HG03575 (cell line): ENCODE results near the gene TPK1.
"Not testable (repeated sequence)": the region's sequence is repeated elsewhere in the genome, so short reads cannot be mapped to it uniquely, and the experiment has no call there.

Experiments used
- ATAC-seq: cut with Tn5 transposase; IDR thresholded peaks from one replicate; pipeline ENCODE4 v1.9.1; 2021; ENCODE audit not compliant: unreplicated experiment, insufficient number of reproducible peaks, low FRiP score; ENCODE audit errors: extremely low read depth

TPK1 gene

DNA sequence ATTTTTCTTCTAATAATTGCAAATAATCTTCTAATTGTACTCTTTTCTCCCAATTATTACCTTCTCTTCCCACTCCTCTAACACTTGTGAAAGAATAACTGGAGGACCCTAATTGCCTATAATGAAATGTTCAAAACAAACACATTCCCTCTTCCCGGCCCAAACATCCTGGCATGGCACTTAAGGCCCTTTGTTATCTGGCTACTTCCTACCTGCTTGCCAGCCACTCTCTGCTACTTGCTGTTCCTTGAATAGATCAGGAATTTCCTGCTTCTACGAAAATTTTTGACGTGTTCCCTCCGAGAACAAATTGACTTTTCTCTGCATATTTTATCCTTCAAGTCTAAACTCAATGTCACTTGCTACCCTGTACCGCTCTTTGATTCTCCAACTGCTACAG is 376.2 kb downstream of the TPK1 start:
- ATAC-seq, result no peak

DNA sequence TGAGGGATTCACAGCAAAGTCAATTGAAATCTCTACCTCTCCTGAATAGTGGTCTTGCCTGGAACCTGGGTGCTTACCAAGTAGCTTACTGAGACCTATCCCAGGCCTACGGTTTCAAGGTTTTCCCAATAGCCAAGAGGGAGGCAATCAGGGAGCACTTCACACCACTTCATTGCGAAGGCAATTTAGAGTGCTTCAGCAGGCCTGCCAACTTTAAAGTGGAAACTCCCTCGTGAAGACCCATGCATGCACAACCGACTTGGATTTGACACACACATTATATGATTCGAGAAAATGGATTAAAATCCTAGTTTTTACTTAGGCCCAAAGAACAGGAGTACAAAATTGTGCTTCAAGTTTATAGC is 380.8 kb downstream of the TPK1 start:
- ATAC-seq, result no peak

DNA sequence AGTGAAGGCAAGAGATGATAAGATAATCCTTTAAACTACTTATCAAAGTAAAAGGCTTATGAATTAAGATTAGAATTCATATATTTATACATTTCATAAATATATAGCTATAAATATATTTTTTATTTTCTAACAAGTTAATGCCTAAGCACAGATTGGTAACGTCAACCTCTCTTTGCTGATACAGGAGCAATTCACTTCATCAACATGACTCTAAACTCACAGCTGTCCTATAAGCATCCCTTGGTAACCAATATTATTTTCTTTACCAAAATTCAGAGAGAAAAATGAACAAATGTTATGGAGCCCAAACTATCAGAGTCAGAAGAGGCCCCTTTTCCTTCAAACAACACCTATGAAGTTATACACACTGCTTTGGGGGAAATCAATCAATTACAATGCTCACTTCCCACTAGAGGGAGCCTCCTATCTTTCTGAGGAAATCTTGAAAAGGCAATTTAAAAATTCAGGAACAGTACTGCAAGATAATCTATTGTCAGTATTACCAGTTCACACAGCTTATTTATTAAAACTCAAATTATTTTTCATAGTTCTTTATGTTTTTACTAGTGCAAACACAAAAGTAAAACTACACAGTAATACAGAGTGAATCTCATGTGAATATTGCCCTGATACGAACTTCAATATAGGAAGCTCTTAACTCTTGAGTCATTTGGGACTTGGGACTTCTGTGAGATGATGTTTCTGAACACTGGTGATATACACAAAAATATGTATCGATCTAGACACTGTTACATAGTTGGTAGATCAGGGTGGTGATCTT is 381.4 kb downstream of the TPK1 start:
- ATAC-seq, result no peak

DNA sequence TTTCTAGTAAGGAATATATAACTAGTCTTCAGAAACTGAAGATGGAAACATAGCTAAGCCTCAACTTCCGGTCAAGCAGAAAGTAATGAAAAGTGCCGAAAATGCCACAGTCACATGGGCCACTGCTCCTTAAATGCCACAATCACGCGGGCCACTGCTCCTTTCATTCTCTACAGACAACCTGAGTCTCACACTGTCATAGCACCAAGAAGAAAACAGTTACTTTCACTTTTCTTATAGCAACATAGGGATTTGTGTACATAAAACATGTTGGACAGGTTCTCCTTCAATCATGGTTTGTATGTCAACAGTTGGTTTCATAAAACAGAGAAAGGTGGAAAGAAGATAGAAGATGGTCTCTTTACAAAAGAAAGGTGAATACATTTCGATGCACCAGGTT is 383.8 kb downstream of the TPK1 start:
- no peak for ATAC-seq

DNA sequence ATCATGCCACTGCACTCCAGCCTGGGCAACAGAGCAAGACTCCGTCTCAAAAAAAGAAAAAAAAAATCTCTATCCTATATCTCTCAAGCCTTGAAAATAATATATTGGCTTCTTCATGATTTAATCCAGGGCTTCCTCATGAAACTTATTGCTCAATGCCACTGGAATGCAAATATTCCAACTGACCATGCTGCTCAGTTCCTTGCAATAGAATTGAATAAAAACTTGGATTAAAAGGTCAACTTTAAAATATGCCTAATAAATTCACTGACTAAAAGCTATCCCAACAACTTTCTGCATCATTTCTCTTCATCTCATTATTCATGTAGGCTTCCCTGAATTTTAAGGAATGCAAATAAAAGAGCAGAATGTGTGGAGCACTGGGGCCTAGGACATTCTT is 390.3 kb downstream of the TPK1 start:
- ATAC-seq, result no peak

DNA sequence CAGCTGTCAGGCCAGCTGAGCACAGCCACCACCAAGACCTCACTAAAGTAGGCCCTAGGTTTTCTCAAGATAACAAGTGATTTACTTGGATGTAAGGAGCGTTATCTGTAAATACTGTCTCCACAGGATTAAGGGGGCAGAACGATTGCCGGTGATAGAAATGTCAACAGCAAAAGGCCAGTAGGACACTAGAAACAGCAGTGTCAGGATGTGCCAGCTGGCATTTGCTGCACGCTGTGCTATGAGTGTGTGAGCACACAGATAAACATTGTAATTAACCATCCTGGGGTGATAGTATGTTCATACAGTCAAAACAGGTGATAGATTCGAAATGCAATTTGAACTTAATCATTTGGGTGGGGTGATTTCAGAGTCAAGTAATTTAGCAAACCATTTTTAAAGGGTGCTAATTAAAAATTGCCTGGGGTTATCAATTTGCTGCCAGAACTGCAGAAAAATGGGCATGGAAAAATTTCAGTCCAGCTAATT is 396.1 kb downstream of the TPK1 start:
- ATAC-seq, result no peak

DNA sequence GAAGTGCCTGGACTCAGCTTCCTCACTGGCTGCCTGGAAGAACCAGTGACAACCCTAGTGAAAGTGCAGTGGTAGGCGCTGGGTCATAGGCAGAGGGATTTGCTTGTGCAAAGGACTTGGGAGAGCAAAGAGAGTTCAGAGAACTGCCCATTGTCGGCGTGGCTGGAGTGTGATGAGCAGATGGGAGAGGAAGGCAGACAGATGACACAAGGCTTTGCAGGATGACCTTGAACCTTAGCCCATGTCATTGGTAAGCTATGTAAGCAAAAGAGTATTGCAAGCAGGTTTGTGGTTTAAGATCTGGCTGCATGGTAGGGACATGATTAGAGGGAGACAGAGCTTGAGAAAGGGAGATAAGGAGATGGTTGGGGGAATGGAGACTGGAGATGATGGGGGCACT is 397.1 kb downstream of the TPK1 start:
- ATAC-seq, result no peak

DNA sequence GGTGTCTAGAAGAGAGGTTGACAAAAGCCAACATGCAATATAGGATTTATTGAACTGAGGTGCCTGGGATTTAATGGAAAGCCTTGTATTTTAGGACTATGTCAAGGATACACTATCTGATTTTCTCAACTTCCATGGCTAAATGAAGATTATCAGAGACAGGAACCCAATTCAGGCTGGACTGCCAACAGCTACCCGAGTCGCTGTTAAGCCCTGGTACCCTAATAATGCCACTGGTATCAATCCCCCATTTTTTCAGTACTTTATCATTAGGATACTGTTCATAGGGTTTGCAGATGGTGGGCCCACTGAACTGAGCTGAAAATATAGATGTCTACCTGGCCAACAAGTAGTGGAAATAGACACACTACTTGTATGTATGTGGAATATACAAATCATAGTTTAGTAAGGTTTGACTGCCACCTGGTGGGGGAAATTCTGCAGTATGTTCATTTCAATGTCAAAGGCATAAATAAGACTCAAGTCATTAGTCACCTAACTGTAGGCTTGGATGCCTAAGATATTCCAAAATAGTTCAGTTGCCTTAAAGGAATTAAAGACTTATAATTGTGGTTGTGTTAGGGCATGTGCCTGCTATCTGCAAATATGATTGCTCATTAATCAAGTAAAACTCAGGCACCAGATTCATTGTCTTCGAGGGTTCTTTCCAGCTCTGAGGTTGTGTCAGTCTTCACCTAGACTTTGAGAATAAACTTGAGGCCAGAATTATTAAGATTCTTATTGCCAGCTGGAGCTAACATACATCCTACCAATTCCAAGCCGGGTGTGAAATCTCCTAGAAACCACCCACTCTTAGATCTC is 398.3 kb downstream of the TPK1 start:
- no peak for ATAC-seq

DNA sequence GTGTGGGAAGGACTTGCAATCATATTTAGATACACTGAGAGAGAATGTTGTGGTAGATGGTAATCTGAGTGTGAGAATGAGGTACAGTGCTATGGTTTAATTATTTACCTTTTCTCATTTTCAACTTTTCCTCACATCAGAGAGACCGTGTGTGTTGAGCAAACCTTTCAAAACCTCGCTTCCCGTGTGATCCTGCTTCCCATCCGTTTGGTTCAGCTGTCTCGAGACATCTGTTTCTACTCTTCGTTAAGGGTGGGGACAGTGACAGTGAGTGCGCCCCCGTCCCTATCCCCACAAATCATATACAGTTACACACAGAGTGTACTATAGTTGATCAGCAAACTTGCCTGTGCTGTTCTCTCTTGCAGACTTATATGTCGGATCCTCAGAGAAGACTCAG is 399.4 kb downstream of the TPK1 start:
- ATAC-seq, result no peak

DNA sequence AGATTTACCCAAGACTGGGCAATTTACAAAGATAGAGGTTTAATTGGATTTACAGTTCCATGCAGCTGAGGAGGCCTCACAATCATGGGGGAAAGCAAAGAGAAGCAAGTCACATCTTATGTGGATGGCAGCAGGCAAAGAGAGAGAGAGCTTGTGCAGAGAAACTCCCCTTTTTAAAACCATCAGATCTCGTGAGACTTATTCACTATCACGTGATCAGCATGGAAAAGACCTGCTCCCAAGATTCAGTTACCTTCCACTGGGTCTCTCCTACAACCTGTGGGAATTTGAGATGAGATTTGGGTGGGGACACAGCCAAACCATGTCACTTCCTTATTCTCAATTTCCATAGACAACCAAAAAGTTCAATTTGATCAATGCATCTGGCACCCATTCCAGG is 407.4 kb downstream of the TPK1 start:
- ATAC-seq, result no peak

DNA sequence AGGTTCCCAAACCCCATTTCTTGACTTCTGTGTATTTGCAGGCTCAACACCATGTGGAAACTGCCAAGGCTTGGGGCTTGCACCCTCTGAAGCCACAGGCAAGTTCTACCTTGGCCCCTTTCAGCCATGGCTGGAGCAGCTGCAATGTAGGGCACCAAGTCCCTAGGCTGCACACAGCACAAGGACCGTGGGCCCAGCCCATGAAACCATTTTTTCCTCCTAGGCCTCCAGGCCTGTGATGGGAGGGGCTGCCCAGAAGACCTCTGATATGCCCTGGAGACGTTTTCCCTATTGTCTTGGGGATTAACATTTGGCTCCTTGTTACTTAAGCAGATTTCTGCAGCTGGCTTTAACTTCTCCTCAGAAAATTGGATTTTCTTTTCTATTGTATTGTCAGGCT is 408.3 kb downstream of the TPK1 start:
- not testable (repeated sequence) for ATAC-seq

DNA sequence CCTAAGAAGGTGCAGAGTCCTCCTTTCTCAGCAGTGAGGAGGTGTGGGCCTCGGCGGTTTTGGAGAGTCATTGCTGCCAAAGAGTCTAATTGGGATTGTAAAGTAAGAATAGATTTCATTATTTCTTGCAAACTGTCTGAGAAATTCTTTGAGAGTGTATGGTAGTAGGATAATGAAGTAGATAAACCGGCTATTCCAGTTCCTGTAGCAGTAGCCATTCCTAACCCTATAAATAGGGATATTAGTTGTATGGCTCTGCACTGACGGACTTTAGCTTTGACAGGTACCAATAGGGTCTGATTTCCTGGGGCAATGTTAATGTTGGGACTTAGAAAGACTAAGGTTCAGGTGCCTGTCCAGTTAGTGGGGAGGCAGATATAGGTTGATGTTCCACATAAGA is 416.9 kb downstream of the TPK1 start:
- ATAC-seq, result not testable (repeated sequence)

DNA sequence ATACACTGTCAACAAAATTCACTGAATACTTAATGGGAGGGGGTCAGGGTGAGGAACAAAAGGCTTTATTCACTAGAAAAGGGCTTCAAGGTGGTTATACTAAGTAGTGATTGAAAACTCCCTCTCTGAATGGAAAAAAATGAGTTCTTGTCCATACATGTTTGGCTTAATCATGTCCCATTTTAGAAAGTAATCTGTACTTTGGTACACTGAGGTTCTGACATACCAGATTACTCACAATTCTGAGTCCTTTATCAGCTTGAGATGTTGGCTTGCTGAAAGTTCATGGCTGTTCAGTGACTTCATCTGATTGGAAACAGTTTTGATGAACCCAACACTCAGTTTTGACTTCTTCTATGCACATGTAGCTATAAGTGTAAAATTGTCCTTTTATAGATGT is 419.5 kb downstream of the TPK1 start:
- no peak for ATAC-seq

DNA sequence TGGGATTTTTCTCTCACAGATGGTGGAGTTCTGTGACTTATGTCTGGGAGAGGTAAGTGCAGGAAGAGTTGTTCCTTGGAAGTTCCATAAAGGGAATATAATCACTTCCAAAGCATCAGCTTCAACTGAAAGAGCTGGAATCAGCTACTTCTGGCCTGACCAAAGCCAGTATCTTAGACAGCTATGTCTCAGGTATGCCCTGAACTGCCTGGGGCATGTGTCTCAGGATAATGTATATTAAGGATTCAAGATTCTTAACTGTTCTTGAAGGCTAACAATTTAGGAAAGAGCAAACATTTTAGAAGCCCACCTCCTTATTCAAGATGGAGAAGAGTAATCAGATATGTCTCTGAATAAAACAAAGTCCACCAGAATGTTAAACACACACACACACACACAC is 420.0 kb downstream of the TPK1 start:
- no peak for ATAC-seq

DNA sequence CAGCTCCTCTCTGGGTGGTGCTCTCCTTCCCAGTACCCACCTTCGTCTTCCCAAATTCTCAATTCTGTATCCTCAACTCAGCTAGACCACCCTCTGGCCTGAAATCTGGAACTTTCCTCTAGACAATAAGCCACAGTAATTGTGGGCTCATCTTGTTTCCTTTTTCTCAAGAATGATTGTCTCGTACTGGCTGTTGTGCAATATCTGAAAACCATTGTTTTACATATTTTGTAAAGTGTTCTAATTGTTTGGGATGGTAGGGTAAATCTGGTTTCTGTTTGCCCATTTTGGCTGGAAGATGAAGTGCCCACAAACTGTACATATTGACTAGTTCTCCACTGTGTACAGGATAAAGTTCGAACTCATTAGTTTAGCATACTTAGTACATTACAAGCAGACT is 421.0 kb downstream of the TPK1 start:
- no peak for ATAC-seq

DNA sequence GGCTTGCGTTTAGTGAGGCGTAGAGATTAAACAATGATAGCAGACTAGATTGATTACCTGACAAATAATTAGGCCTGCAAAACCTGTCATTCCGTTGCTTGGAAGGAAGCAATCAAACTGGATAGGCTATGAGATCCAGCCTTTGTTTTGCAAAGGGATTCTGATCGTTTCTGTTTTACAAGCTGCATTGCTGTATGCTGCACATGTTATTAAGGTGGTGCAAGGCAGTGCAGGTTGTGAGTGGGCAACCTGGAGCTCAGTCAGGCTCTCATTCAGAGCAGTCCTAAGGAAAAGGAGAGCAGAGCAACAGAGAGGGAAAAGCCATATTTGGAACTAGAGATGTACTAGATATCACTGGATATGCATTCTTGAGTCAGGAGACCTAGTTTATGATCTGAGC is 425.4 kb downstream of the TPK1 start:
- no peak for ATAC-seq

DNA sequence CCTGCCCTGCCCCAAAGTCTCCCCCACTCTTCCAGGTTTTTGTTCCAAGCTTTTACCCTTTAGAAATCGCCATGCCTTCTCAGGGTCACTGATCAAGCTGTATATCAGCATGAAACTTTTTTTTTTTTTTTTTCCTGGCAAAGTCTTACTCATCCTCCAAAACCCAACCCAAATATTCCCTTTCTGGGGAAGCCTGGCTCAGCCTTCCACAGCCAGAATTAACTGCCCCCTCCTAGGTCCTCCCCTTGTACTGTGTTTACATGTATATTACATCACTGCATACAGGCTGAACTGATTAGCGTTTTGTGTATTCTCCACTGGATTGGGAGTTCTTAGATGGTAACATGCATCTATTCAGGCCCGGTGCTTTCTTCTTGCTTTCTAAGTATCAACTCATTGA is 427.7 kb downstream of the TPK1 start:
- no peak for ATAC-seq

DNA sequence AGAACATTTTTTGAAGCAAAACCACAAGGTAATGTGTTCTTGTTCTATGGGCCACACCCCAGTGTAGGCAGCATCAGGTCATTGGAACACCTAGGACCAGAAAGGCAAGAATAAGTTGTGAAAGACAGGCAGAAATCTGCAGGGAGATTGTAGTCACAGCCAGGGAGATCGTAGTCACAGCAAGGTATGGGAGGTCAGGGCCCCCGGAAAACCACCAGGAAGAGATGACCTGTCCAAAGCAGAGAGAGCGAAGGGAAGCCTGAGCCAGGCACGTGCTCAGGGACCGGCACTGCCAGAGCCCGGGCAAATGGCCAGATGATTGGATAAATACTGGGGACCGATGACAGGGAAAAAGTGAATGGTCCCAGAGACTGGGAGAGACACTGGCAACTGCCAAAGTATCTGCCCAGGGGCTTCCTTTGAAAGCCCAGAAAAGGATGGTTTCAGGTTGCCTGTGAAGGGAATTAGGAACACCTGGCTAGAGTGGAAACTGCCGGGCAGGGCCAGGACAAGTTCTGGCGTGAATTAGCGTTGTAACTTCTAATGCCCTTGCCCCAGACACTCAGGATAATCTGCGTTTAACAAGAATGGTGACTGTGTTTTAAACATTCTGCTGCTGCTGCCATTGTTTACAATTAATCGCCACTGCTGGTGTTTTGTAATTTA is 428.5 kb downstream of the TPK1 start:
- no peak for ATAC-seq

DNA sequence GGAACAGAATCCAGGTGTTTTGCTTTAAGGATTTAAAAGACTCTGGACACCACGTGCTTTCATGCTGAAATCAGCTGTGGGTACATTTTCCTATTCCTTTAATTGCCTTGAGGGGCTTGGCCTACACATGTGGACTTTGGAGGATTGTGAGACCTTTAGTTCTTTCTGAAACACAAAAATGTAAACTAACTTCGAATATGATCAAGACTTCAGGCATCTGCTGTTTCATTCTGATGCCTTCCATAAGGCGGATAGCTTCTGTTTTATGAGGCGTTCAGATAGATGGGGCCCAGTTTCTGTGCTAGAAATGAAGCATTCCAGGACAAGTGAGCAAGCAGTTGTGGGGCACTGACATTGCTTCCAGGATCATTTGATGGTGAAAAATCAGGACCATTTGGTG is 430.9 kb downstream of the TPK1 start:
- ATAC-seq, result no peak

DNA sequence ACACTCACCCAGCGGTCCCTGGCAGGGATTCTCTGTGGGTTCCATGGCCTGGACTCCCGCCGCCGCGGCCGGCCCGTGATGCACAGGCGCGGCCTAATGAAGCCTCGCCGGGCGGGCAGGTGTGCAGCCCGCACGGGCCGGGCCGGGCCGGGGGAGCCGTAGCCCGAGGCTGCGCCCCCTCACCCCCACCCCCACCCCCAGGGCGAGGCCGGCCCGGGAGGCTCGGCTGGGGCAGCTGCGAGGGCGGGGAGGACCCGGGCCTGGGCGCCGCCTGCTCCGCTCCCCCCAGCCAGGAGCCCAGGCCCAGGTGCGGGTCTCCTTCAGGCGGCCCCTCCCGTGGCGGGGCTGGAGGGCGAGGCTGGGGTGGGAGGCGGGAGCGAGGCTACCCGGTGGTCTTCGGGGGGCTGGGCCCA is 432.2 kb downstream of the TPK1 start, which contains the start of gene NOBOX:
Gene NOBOX (minus strand): TSS at position 45 of the 413 bp plus-strand sequence.
- ATAC-seq, result no peak
